GM21526 (cell line): ENCODE measurements around the gene MMRN2.

Experiments
- ATAC-seq: cut with Tn5 transposase; IDR thresholded peaks from one replicate; pipeline ENCODE4 v1.9.1; 2021; ENCODE audit warnings: moderate library complexity; ENCODE audit not compliant: unreplicated experiment, low FRiP score

MMRN2 gene

GRCh38 chr10:86970162-86970981 lies 13.0 kb upstream of the MMRN2 start:
- no peak for ATAC-seq

- no peak for ATAC-seq
Measured at GRCh38 chr10:86969421-86970041, 12.1 kb upstream of the MMRN2 start.

- no peak for ATAC-seq
Measured at GRCh38 chr10:86968994-86969355, 11.6 kb upstream of the MMRN2 start.

GRCh38 chr10:86968271-86968993 lies 11.0 kb upstream of the MMRN2 start, which contains the start of gene ADIRF:
TSS of gene ADIRF (plus strand) at chr10:86968482. CDS start at chr10:86968545, 63 bp downstream.
- no peak for ATAC-seq

GRCh38 chr10:86967481-86967941 lies 10.1 kb upstream of the MMRN2 start:
- ATAC-seq = no peak

- peak; percentile 43 for ATAC-seq
Measured at GRCh38 chr10:86965986-86966654, 8.7 kb upstream of the MMRN2 start.

- no peak for ATAC-seq
Measured at GRCh38 chr10:86964847-86965190, 7.4 kb upstream of the MMRN2 start.

GRCh38 chr10:86964061-86964846 lies 6.8 kb upstream of the MMRN2 start:
- no peak for ATAC-seq

- ATAC-seq = no peak
Measured at GRCh38 chr10:86963341-86963919, 6.0 kb upstream of the MMRN2 start.

- ATAC-seq = no peak
Measured at GRCh38 chr10:86962981-86963310, 5.5 kb upstream of the MMRN2 start.

GRCh38 chr10:86962136-86962980 lies 4.9 kb upstream of the MMRN2 start:
- no peak for ATAC-seq

GRCh38 chr10:86961481-86962091 lies 4.2 kb upstream of the MMRN2 start:
- ATAC-seq = no peak

- no peak for ATAC-seq
Measured at GRCh38 chr10:86960863-86961434, 3.5 kb upstream of the MMRN2 start.

- ATAC-seq = peak; percentile 59
Measured at GRCh38 chr10:86960003-86960862, 2.8 kb upstream of the MMRN2 start.

- no peak for ATAC-seq
Measured at GRCh38 chr10:86959737-86960002, 2.3 kb upstream of the MMRN2 start.

- no peak for ATAC-seq
Measured at GRCh38 chr10:86958901-86959736, 1.7 kb upstream of the MMRN2 start.
